ACC112 (cell line): ENCODE data around the gene AANAT.

Experiments
- H2AFZ ChIP-seq: fragments of 200-600 bp; sonication (generic); one replicate; pipeline ENCODE4 v1.6.0; 2017; ENCODE audit warnings: antibody characterized with exemption, low read length; ENCODE audit not compliant: unreplicated experiment
- H3K27ac ChIP-seq: fragments of 200-600 bp; sonication (generic); 2 replicates; pipeline ENCODE4 v1.5.1; 2014; ENCODE audit warnings: low read depth, mild to moderate bottlenecking, antibody characterized with exemption, low read length, moderate library complexity
- H3K27me3 ChIP-seq: fragments of 200-600 bp; sonication (generic); 2 replicates; pipeline ENCODE4 v1.6.1; 2014; ENCODE audit warnings: mild to moderate bottlenecking, antibody characterized with exemption, low read length, moderate library complexity, mixed read lengths; ENCODE audit not compliant: insufficient read depth
- H3K36me3 ChIP-seq: fragments of 200-600 bp; sonication (generic); 2 replicates; pipeline ENCODE4 v1.6.1; 2016; ENCODE audit warnings: mild to moderate bottlenecking, antibody characterized with exemption, low read length, moderate library complexity, mixed read lengths; ENCODE audit not compliant: insufficient read depth
- H3K4me1 ChIP-seq: fragments of 200-600 bp; sonication (generic); one replicate; pipeline ENCODE4 v1.6.1; 2016; ENCODE audit warnings: low read length, mixed read lengths; ENCODE audit not compliant: insufficient read depth, unreplicated experiment, control insufficient read depth
- H3K4me3 ChIP-seq: fragments of 200-600 bp; sonication (generic); 2 replicates; pipeline ENCODE4 v1.5.1; 2014; ENCODE audit warnings: mild to moderate bottlenecking, low read depth, low read length
- H3K79me2 ChIP-seq: fragments of 200-600 bp; sonication (generic); one replicate; pipeline ENCODE4 v1.6.0; 2016; ENCODE audit warnings: low read length; ENCODE audit not compliant: control insufficient read depth, unreplicated experiment, insufficient read depth

The AANAT gene

GRCh38 chr17:76452660-76453430 lies 14.6 kb upstream of the AANAT start, which contains the start of gene UBE2O:
TSS of gene UBE2O (minus strand) at chr17:76453152. CDS start at chr17:76453141, 11 bp downstream.
- H3K79me2 ChIP-seq: peaks cover 50% of the 10 kb centered on the region
- H3K4me3 ChIP-seq: peak within 1 kb of the TSS; percentile 98
- peak within 1 kb of the TSS; percentile 90 for H2AFZ ChIP-seq
- H3K4me1 ChIP-seq: peaks cover 26% of the 10 kb centered on the region
- peak within 1 kb of the TSS; percentile 40; the same call in 1 of the 2 replicates for H3K27ac ChIP-seq
- no peaks in the 10 kb centered on the region for H3K36me3 ChIP-seq
- no peaks in the 10 kb centered on the region for H3K27me3 ChIP-seq

- no peak overlapping the region for H2AFZ ChIP-seq
- no peak overlapping the region for H3K27ac ChIP-seq
- H3K4me3 ChIP-seq: peak overlapping the region; percentile 98
- H3K27me3 ChIP-seq: no peaks in the 10 kb centered on the region
- peaks cover 45% of the 10 kb centered on the region for H3K79me2 ChIP-seq
- no peaks in the 10 kb centered on the region for H3K36me3 ChIP-seq
- peaks cover 21% of the 10 kb centered on the region for H3K4me1 ChIP-seq
Observed at GRCh38 chr17:76453431-76453743, 14.0 kb upstream of the AANAT start.

- no peak overlapping the region for H2AFZ ChIP-seq
- H3K36me3 ChIP-seq: no peaks in the 10 kb centered on the region
- H3K4me1 ChIP-seq: no peaks in the 10 kb centered on the region
- H3K79me2 ChIP-seq: no peaks in the 10 kb centered on the region
- H3K27me3 ChIP-seq: no peaks in the 10 kb centered on the region
- H3K4me3 ChIP-seq: no peak overlapping the region
- no peak overlapping the region for H3K27ac ChIP-seq
Observed at GRCh38 chr17:76458580-76459490, 8.6 kb upstream of the AANAT start.

- Histone ChIP-seq H3K36me3 (no peaks in the 10 kb centered on the region), H2AFZ (no peak overlapping the region), H3K4me1 (no peaks in the 10 kb centered on the region), H3K4me3 (no peak overlapping the region), H3K27me3 (no peaks in the 10 kb centered on the region), H3K79me2 (no peaks in the 10 kb centered on the region), H3K27ac (no peak overlapping the region)
Observed at GRCh38 chr17:76459674-76460073, 7.7 kb upstream of the AANAT start.

GRCh38 chr17:76461765-76462555 lies 5.4 kb upstream of the AANAT start:
- Histone ChIP-seq H3K27ac (no peak overlapping the region), H3K4me3 (no peak overlapping the region), H3K27me3 (no peaks in the 10 kb centered on the region), H3K4me1 (no peaks in the 10 kb centered on the region), H3K36me3 (no peaks in the 10 kb centered on the region), H3K79me2 (no peaks in the 10 kb centered on the region), H2AFZ (no peak overlapping the region)

GRCh38 chr17:76462556-76463290 lies 4.7 kb upstream of the AANAT start:
- Histone ChIP-seq H3K4me1 (no peaks in the 10 kb centered on the region), H3K27me3 (no peaks in the 10 kb centered on the region), H3K79me2 (no peaks in the 10 kb centered on the region), H3K27ac (no peak overlapping the region), H3K4me3 (no peak overlapping the region), H3K36me3 (no peaks in the 10 kb centered on the region), H2AFZ (no peak overlapping the region)

- H3K79me2 ChIP-seq: no peaks in the 10 kb centered on the region
- no peaks in the 10 kb centered on the region for H3K36me3 ChIP-seq
- no peaks in the 10 kb centered on the region for H3K4me1 ChIP-seq
- no peak overlapping the region for H3K27ac ChIP-seq
- no peak overlapping the region for H2AFZ ChIP-seq
- no peaks in the 10 kb centered on the region for H3K27me3 ChIP-seq
- H3K4me3 ChIP-seq: no peak overlapping the region
Observed at GRCh38 chr17:76466775-76467130, 650 bp upstream of the AANAT start.

GRCh38 chr17:76467809-76468633 lies 618 bp downstream of the AANAT start:
- H3K27me3 ChIP-seq: no peaks in the 10 kb centered on the region
- H3K36me3 ChIP-seq: no peaks in the 10 kb centered on the region
- no peak overlapping the region for H3K4me3 ChIP-seq
- no peak overlapping the region for H3K27ac ChIP-seq
- no peak overlapping the region for H2AFZ ChIP-seq
- no peaks in the 10 kb centered on the region for H3K79me2 ChIP-seq
- H3K4me1 ChIP-seq: no peaks in the 10 kb centered on the region

GRCh38 chr17:76468634-76469010 lies 1.2 kb downstream of the AANAT start:
- Histone ChIP-seq H3K36me3 (no peaks in the 10 kb centered on the region), H3K4me1 (no peaks in the 10 kb centered on the region), H3K27ac (no peak overlapping the region), H3K4me3 (no peak overlapping the region), H3K27me3 (no peaks in the 10 kb centered on the region), H2AFZ (no peak overlapping the region), H3K79me2 (no peaks in the 10 kb centered on the region)
